OCI-LY1 (cell line): ENCODE results near the gene PCBP3.

Source experiments
- H2AFZ ChIP-seq: fragments of 200-600 bp; sonication (generic), shearing (Covaris generic); 2 replicates; pipeline ENCODE4 v1.6.0; 2014; ENCODE audit warnings: antibody characterized with exemption, mild to moderate bottlenecking, low read length
- H3F3A ChIP-seq: fragments of 200-600 bp; sonication (generic), shearing (Covaris generic); 2 replicates; pipeline ENCODE4 v1.6.0; 2014; ENCODE audit warnings: mild to moderate bottlenecking, antibody characterized with exemption, low read length, moderate library complexity; ENCODE audit not compliant: insufficient read depth
- H3K27ac ChIP-seq: fragments of 200-600 bp; sonication (generic); 2 replicates; pipeline ENCODE4 v1.5.1; 2014; ENCODE audit warnings: low read length, mixed run types, mild to moderate bottlenecking, low read depth; ENCODE audit not compliant: poor library complexity, severe bottlenecking
- H3K27me3 ChIP-seq: fragments of 200-600 bp; sonication (generic); 2 replicates; pipeline ENCODE4 v1.6.0; 2014; ENCODE audit warnings: antibody characterized with exemption, mild to moderate bottlenecking, low read length, moderate library complexity; ENCODE audit not compliant: insufficient read depth
- H3K36me3 ChIP-seq: fragments of 200-600 bp; sonication (generic); 2 replicates; pipeline ENCODE4 v1.6.1; 2014; ENCODE audit warnings: mild to moderate bottlenecking, antibody characterized with exemption, low read length, moderate library complexity, mixed read lengths; ENCODE audit not compliant: insufficient read depth
- H3K4me1 ChIP-seq: fragments of 200-600 bp; sonication (generic); 2 replicates; pipeline ENCODE4 v1.5.1; 2014; ENCODE audit warnings: mild to moderate bottlenecking, low read length, moderate library complexity; ENCODE audit not compliant: insufficient read depth, severe bottlenecking
- H3K4me2 ChIP-seq: fragments of 200-600 bp; sonication (generic), shearing (Covaris generic); 2 replicates; pipeline ENCODE4 v1.6.1; 2014; ENCODE audit warnings: low read length
- H3K4me3 ChIP-seq: fragments of 200-600 bp; sonication (generic); 2 replicates; pipeline ENCODE4 v1.5.1; 2014; ENCODE audit warnings: low read length, low read depth, mild to moderate bottlenecking, mixed read lengths; ENCODE audit not compliant: poor library complexity, severe bottlenecking
- H3K79me2 ChIP-seq: fragments of 200-600 bp; shearing (Covaris generic); 2 replicates; pipeline ENCODE4 v1.6.1; 2016; ENCODE audit warnings: mixed run types, low read length, mixed read lengths; ENCODE audit not compliant: insufficient read depth
- H3K9ac ChIP-seq: fragments of 200-600 bp; sonication (generic), shearing (Covaris generic); 2 replicates; pipeline ENCODE4 v1.6.1; 2014; ENCODE audit warnings: mild to moderate bottlenecking, low read length, mixed read lengths
- H3K9me2 ChIP-seq: fragments of 200-600 bp; sonication (generic), shearing (Covaris generic); 2 replicates; pipeline ENCODE4 v1.6.1; 2014; ENCODE audit warnings: low read depth, mild to moderate bottlenecking, low read length, mixed read lengths
- H3K9me3 ChIP-seq: fragments of 200-600 bp; shearing (Covaris generic); 2 replicates; pipeline ENCODE4 v1.6.1; 2014; ENCODE audit warnings: low read length, mixed read lengths
- H4K20me1 ChIP-seq: fragments of 200-600 bp; sonication (generic), shearing (Covaris generic); 2 replicates; pipeline ENCODE4 v1.6.0; 2016; ENCODE audit warnings: mild to moderate bottlenecking, low read length; ENCODE audit not compliant: insufficient read depth
- EZH2 ChIP-seq: fragments of 200-600 bp; sonication (generic), shearing (Covaris generic); IDR thresholded peaks from 2 replicates; pipeline ENCODE4 v1.8.0; 2017; ENCODE audit warnings: borderline replicate concordance, mixed run types, mild to moderate bottlenecking, antibody characterized with exemption, low read length, moderate library complexity, mixed read lengths
- TF ChIP-seq, protein P1 (sequence below): fragments of 200-600 bp; sonication (generic), shearing (Covaris generic); IDR thresholded peaks from 2 replicates; pipeline ENCODE4 v1.5.1; 2017; ENCODE audit warnings: mild to moderate bottlenecking, antibody characterized with exemption, low read length, moderate library complexity, mixed read lengths

PCBP3 gene

DNA sequence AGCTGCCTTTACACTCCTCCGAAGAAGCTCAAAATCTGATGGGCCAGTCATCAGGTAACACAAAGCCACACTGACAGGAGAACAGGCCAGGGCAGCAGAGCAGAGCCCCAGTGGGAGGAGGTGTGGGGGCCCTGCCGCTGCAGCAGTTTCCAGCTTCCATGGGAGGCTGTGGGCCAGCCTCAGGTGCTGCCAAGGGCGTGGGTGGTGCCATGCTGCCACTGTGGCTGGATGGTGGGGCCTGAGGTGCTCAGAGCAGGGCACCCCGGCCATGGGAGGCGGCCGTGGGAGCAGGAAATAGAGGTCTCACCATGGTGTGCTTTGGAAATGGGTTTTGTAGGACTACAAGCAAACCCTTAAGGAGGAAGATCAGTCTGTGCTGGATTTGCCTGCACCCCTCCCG lies 287.3 kb downstream of the PCBP3 start:
- H3K79me2 ChIP-seq = no peaks in the 10 kb centered on the region
- no peak for TF ChIP-seq EZH2
- TF ChIP-seq, protein P1, sequence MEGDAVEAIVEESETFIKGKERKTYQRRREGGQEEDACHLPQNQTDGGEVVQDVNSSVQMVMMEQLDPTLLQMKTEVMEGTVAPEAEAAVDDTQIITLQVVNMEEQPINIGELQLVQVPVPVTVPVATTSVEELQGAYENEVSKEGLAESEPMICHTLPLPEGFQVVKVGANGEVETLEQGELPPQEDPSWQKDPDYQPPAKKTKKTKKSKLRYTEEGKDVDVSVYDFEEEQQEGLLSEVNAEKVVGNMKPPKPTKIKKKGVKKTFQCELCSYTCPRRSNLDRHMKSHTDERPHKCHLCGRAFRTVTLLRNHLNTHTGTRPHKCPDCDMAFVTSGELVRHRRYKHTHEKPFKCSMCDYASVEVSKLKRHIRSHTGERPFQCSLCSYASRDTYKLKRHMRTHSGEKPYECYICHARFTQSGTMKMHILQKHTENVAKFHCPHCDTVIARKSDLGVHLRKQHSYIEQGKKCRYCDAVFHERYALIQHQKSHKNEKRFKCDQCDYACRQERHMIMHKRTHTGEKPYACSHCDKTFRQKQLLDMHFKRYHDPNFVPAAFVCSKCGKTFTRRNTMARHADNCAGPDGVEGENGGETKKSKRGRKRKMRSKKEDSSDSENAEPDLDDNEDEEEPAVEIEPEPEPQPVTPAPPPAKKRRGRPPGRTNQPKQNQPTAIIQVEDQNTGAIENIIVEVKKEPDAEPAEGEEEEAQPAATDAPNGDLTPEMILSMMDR = no peak
- no peaks in the 10 kb centered on the region for H4K20me1 ChIP-seq
- H3K27ac ChIP-seq = no peak overlapping the region
- H3K4me1 ChIP-seq = no peaks in the 10 kb centered on the region
- H3K27me3 ChIP-seq = no peaks in the 10 kb centered on the region
- no peaks in the 10 kb centered on the region for H3K36me3 ChIP-seq
- H3K9me3 ChIP-seq = no peaks in the 10 kb centered on the region
- no peaks in the 10 kb centered on the region for H3F3A ChIP-seq
- H3K4me3 ChIP-seq = no peak overlapping the region
- H3K9ac ChIP-seq = no peak overlapping the region
- no peak overlapping the region for H3K4me2 ChIP-seq
- H2AFZ ChIP-seq = no peak overlapping the region
- H3K9me2 ChIP-seq = no peaks in the 10 kb centered on the region

DNA sequence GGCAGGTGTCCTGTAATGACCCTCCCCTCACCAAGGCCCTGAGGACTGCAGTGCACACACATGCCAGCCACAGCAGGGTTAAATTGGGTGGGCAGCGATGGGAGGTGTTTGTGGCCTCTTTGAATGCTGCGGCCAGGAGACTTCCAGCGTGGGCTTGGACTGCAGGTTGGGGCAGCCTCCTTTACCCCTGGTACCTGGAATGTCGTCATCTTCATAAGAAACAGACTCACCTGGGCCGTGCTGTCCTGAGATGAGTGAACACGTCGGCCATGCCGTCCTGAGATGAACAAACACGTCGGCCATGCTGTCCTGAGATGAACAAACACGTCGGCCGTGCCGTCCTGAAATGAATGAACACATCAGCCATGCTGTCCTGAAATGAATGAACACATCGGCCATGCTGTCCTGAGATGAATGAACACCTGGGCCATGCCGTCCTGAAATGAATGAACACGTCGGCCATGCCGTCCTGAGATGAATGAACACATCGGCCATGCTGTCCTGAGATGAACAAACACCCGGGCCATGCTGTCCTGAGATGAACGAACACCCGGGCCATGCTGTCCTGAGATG lies 288.0 kb downstream of the PCBP3 start:
- no peaks in the 10 kb centered on the region for H3F3A ChIP-seq
- no peaks in the 10 kb centered on the region for H3K9me2 ChIP-seq
- no peak overlapping the region for H3K9ac ChIP-seq
- no peak overlapping the region for H3K27ac ChIP-seq
- no peak overlapping the region for H3K4me3 ChIP-seq
- no peak overlapping the region for H3K4me2 ChIP-seq
- TF ChIP-seq EZH2 = no peak
- TF ChIP-seq, protein P1 = no peak
- no peaks in the 10 kb centered on the region for H3K9me3 ChIP-seq
- no peaks in the 10 kb centered on the region for H4K20me1 ChIP-seq
- no peaks in the 10 kb centered on the region for H3K4me1 ChIP-seq
- H3K79me2 ChIP-seq = no peaks in the 10 kb centered on the region
- H3K36me3 ChIP-seq = no peaks in the 10 kb centered on the region
- no peaks in the 10 kb centered on the region for H3K27me3 ChIP-seq
- H2AFZ ChIP-seq = no peak overlapping the region

DNA sequence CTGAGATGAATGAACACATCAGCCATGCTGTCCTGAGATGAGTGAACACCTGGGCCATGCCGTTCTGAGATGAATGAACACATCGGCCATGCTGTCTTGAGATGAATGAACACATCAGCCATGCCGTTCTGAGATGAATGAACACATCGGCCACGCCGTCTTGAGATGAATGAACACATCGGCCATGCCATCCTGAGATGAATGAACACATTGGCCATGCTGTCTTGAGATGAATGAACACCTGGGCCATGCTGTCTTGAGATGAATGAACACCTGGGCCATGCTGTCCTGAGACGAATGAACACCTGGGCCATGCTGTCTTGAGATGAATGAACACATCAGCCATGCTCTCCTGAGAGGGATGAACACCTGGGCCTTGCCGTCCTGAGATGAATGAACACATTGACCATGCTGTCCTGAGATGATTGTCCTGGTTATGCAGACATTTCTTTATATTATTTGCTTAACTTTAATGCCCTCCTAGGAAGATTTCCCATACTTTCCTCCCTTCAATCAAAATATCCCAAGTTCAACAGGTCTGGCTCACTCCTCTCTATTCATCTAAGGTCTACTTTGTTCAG lies 289.5 kb downstream of the PCBP3 start:
- H3K79me2 ChIP-seq = no peaks in the 10 kb centered on the region
- no peak overlapping the region for H3K4me3 ChIP-seq
- H3K27me3 ChIP-seq = no peaks in the 10 kb centered on the region
- no peak overlapping the region for H2AFZ ChIP-seq
- H3K9ac ChIP-seq = no peak overlapping the region
- no peaks in the 10 kb centered on the region for H4K20me1 ChIP-seq
- no peak overlapping the region for H3K4me2 ChIP-seq
- no peaks in the 10 kb centered on the region for H3K9me2 ChIP-seq
- no peaks in the 10 kb centered on the region for H3K4me1 ChIP-seq
- no peaks in the 10 kb centered on the region for H3F3A ChIP-seq
- no peak for TF ChIP-seq EZH2
- TF ChIP-seq, protein P1 = no peak
- H3K9me3 ChIP-seq = no peaks in the 10 kb centered on the region
- no peaks in the 10 kb centered on the region for H3K36me3 ChIP-seq
- H3K27ac ChIP-seq = no peak overlapping the region
